NK-92 (cell line): ENCODE data around the gene UPP1.
"Not testable (repeated sequence)": the region's sequence is repeated elsewhere in the genome, so short reads cannot be mapped to it uniquely, and the experiment has no call there.

Source experiments
- DNase-seq: peaks from one replicate; lab custom pipeline; 2025; ENCODE audit not compliant: unreplicated experiment; lab: John Stamatoyannopoulos, UW

Gene UPP1

GRCh38 chr7:48110868-48111267 is 21.8 kb downstream of the UPP1 start:
- DNase-seq: no peak

GRCh38 chr7:48111596-48111995 is 22.5 kb downstream of the UPP1 start:
- DNase-seq: no peak

- DNase-seq: no peak
Observed at GRCh38 chr7:48112401-48113165, 23.5 kb downstream of the UPP1 start.

DNA sequence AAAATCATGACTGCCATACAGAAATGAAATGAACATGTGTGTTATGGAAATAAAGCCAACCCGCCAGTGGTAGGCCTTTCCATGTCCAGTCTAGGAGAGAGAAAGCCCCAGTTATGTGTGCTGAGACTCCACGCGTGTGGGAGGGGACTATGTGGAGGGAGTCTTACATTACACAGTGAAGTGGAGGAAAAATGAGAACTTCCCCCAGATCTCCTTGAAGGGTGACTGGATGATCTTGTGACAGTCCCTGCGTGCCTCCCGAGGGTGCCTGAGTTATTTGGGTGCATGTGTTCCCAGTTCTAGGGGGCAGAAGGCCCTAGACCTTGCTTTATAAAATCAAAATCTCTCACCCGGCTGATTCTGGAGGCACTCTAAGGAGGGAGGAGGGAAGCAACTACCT is 24.2 kb downstream of the UPP1 start:
- DNase-seq: no peak

DNA sequence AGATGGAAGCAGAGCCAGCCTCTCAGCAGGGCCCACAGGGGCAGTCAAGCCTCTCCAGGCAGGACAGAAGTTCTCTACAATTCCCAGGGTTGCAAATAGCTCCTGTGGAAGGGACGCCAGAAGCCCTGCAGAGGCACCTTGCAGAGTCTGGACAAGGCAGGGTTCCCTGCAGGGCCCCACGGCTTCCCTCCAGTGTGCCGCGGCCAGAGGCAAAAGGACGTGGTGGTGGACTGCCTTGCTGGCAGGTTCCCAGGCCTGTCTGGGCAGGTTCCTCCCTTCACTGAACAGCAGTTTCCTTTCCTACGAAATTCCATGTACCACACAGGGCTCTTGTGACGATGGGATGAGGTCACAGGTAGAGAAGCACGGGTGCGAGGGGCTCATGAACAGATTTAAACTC is 25.1 kb downstream of the UPP1 start:
- DNase-seq: no peak

GRCh38 chr7:48114589-48114988 is 25.5 kb downstream of the UPP1 start:
- no peak for DNase-seq

DNA sequence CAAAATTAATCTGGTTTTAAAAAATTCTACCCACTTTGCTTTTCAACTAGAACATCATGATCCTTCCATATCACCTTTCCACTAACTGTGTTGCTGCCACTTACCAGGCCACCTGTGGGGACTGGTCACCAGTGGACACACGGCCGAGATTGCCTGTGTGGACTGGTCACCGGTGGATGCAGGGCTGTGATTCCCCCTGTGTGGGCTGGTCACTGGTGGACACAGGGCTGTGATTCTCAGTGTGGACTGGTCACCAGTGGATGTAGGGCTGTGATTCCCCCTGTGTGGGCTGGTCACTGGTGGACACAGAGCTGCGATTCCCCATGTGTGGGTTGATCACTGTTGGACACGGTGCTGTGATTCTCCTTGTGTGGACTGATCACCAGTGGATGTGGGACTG is 27.0 kb downstream of the UPP1 start:
- no peak for DNase-seq

DNA sequence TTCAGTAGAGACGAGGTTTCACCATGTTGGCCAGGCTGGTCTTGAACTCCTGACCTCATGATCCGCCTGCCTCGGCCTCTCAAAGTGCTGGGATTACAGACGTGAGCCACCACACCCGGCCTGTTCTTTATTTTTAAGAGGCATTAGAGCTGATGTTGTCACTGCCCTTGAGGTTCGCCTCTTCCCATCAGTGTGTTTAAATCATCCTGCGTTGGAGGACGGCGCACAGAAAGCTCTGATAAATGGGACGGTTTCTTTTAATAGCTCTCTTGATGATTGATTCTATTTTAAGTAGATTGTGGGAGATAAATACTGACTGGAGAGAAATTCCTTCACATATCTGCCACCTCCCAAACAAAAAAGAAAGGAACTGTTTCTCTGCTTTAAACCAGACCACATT is 29.0 kb downstream of the UPP1 start:
- no peak for DNase-seq

- not testable (repeated sequence) for DNase-seq
Observed at GRCh38 chr7:48120536-48120935, 31.5 kb downstream of the UPP1 start.

DNA sequence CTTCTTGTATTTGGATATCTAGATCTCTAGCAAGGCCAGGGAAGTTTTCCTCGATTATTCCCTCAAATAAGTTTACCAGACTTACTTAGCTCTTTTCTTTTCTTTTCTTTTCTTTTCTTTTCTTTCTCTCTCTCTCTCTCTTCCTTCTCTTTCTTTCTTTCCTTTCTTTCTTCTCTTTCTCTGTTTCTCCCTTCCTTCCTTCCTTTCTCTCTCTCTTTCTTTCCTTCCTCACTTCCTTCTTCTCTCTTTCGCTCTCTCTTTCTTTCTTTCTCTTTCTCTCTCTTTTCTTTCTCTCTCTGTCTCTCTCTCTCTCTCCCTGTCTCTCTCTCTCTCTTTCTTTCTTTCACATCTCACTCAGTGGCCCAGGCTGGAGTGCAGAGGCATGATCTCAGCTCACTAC is 37.0 kb downstream of the UPP1 start:
- DNase-seq: no peak

GRCh38 chr7:48130658-48131108 is 41.6 kb downstream of the UPP1 start:
- no peak for DNase-seq

- no peak for DNase-seq
Observed at GRCh38 chr7:48132792-48133191, 43.7 kb downstream of the UPP1 start.

- no peak for DNase-seq
Observed at GRCh38 chr7:48139459-48139858, 50.4 kb downstream of the UPP1 start.

DNA sequence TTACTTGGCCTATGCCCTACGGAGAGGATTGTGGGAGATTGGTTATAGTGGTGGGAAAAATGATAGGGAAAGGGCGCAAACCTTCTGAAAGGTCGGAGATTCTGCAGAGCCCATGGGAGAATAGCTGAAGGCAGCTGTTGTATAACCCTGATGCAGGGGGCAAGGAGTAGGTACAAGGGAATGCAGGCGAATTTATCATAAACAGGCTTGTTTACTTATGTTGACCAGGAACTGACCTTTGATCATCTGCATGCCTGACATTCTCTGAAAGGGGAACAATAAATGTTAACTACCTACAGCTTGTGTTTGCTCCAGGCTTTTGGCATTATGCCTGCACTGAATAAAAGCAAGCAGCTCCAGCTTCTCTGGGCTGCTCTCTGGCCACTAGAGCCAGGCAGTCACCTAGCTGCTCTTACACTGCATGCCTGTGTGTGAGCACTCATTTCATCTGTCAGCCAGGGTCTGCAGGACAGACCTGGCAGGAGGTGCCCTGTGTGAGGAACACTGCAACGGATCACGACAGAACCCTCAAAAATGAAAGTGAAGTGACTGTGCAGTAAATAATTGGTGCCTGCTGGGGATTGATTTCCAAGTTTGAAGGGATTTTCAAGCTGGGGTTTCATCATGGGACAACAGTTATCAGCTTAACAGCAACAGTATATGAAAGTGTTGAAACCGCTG is 51.1 kb downstream of the UPP1 start:
- DNase-seq: no peak

DNA sequence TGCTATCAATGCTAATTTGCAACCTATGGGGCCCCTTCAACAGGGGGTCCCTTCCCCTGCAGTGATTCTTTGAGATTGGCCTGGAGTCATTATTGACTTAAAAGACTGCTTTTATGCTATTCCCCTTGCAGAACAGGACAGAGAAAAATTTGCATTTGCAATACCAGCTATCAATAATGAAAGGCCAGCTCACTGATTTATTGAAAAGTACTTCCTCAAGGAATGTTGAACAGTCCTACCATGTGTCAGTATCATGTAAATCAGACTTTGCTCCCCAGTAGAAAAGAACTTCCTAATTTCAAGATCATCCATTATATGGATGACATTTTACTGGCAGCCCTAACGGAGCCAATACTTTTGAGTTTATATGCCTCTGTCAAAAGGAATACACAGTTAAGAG is 52.5 kb downstream of the UPP1 start:
- no peak for DNase-seq

- DNase-seq: no peak
Observed at GRCh38 chr7:48144291-48144768, 55.3 kb downstream of the UPP1 start.

GRCh38 chr7:48147078-48147591 is 58.1 kb downstream of the UPP1 start:
- DNase-seq: no peak

GRCh38 chr7:48147690-48148089 is 58.6 kb downstream of the UPP1 start:
- DNase-seq: not testable (repeated sequence)

DNA sequence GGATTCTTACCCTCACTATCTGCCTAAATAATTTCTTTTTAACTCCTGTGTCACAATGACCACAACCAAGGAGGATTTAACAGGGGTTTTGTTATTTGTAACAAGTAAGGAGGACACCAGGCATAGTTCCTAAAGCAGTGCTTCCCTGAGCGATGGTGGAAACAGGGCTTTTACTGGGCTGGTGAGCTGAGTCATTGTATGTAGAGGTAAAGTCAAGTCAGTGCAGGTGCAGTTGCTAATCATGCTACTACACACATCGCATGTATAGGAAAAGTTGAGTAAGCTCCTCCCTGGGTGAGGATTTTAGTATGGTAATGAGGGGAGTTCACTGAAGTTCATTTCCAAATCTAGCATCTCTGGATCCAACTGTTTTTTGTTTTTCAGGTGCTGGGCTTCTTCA is 59.2 kb downstream of the UPP1 start:
- DNase-seq: no peak

- no peak for DNase-seq
Observed at GRCh38 chr7:48149058-48149457, 60.0 kb downstream of the UPP1 start.

GRCh38 chr7:48150086-48150485 is 61.0 kb downstream of the UPP1 start:
- DNase-seq: no peak

DNA sequence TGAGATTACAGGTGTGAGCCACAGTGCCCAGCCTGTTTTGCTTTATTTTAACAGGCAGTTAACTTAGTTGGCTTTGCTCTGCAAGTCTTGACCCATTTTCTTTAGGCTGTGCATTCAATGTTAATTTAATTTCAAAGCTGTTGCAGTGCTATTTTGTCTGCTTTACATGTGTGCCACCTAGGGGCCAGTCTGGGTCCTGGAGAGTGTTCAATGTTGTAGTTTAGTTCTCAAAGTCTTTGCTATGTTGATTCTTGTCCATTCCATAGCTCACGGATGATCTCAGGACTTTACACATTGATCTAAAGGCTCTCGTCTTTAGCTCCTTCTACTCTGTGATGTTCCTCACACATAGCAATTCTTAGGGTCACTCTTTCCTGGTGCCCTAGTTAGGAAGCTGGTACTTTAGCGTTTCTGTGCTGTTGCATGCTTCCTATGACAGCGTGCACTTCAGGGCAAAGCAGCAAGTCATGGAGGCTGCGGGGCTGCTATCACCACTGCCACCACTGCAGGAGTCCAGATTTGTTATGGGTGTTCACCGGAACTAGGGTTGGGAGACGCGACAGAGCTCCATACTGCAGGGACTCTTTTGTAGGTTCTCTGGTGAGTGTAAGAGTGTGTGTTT is 65.8 kb downstream of the UPP1 start:
- DNase-seq: no peak
